ENCODE results near the gene NPIPB2. TPM values are rescaled to one million over a fixed set of nuclear protein-coding genes. Genes with fewer than 3 reads are reported as not detected.

NPIPB2 gene
- total RNA-seq, 1 experiment from 2014 or later = 10.3 TPM

GRCh38 chr16:11949527-11949926 lies 7.7 kb upstream of the NPIPB2 start:
- Histone ChIP-seq H3K9me3 (ENCODE audit: control insufficient read depth, insufficient read depth, low read depth, low read length) (no peaks in the 10 kb centered on the region), H3K27ac (ENCODE audit: low read length) (no peak overlapping the region), H3K4me3 (ENCODE audit: low read depth in 2 of 2, low read length in 2 of 2) (no peak overlapping the region), H3K36me3 (ENCODE audit: control insufficient read depth, insufficient read depth, low read length) (no peaks in the 10 kb centered on the region), H3K4me1 (ENCODE audit: control insufficient read depth, insufficient read depth, low read length) (0 out of 2 replicates have a peak, but pooled peaks cover 3% of the 10 kb centered on the region), H3K27me3 (ENCODE audit: control insufficient read depth, insufficient read depth, low read length) (no peaks in the 10 kb centered on the region)
- DNase-seq (ENCODE audit: low read depth, low spot score) (peak; percentile 38), ATAC-seq (peak; percentile 95)
- POLR2A ChIA-PET = no interaction called here
- no TSS peak for BruUV-seq (replicated peaks)
- intact Hi-C loops (cut with micrococcal nuclease; ENCODE audit: unreplicated experiment) = loop anchor here (5.0 kb wide), 1 partner anchor 118 kb away; no protein-coding TSS in a partner anchor
- CTCF ChIA-PET = interaction anchor here (0.7 to 1.9 kb wide), 2 partner anchors 109 to 118 kb away, joined by 6 to 18 read pairs; no protein-coding TSS in a partner anchor
- in situ Hi-C loops (cut with HindIII; ENCODE audit: low pct_unique_long_range_greater_than_20kb, low sequenced_read_pairs) = no loop called here
- no peak for TF ChIP-seq REST (IDR thresholded peaks at IDR 0.05; ENCODE audit: insufficient read depth in 1 of 2, low read depth in 2 of 2, low read length in 1 of 2)
- TF ChIP-seq, protein P1, sequence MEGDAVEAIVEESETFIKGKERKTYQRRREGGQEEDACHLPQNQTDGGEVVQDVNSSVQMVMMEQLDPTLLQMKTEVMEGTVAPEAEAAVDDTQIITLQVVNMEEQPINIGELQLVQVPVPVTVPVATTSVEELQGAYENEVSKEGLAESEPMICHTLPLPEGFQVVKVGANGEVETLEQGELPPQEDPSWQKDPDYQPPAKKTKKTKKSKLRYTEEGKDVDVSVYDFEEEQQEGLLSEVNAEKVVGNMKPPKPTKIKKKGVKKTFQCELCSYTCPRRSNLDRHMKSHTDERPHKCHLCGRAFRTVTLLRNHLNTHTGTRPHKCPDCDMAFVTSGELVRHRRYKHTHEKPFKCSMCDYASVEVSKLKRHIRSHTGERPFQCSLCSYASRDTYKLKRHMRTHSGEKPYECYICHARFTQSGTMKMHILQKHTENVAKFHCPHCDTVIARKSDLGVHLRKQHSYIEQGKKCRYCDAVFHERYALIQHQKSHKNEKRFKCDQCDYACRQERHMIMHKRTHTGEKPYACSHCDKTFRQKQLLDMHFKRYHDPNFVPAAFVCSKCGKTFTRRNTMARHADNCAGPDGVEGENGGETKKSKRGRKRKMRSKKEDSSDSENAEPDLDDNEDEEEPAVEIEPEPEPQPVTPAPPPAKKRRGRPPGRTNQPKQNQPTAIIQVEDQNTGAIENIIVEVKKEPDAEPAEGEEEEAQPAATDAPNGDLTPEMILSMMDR (IDR thresholded peaks at IDR 0.05) = peak; percentile 79

DNA sequence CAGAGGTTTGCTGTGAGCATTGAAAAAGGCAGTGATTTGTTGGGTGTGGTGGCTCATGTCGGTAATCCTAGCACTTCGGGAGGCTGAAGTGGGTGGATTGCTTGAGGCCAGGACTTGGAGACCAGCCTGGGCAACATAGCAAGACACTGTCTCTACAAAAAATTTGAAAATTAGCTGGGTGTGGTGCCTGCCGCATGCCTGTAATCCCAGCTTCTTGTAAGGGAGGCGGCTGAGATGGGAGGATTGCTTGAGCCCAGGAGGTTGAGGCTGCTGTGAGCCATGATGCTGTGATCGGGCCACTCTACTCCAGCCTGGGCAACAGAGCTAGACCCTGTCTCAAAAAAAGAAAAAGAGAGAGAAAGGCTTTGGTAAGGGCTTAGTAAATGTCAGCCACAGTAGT lies 7.0 kb upstream of the NPIPB2 start:
- DNase-seq (ENCODE audit: low read depth, low spot score) (no peak), ATAC-seq (no peak)
- ChIA-PET CTCF (interaction anchor here (0.7 to 1.9 kb wide), 3 partner anchors 43 to 119 kb away, joined by 5 to 18 read pairs (median 6); no protein-coding TSS in a partner anchor), POLR2A (no interaction called here)
- Histone ChIP-seq H3K4me1 (ENCODE audit: control insufficient read depth, insufficient read depth, low read length) (0 out of 2 replicates have a peak, but pooled peaks cover 3% of the 10 kb centered on the region), H3K36me3 (ENCODE audit: control insufficient read depth, insufficient read depth, low read length) (no peaks in the 10 kb centered on the region), H3K4me3 (ENCODE audit: low read depth in 2 of 2, low read length in 2 of 2) (no peak overlapping the region), H3K27ac (ENCODE audit: low read length) (no peak overlapping the region), H3K27me3 (ENCODE audit: control insufficient read depth, insufficient read depth, low read length) (no peaks in the 10 kb centered on the region), H3K9me3 (ENCODE audit: control insufficient read depth, insufficient read depth, low read depth, low read length) (no peaks in the 10 kb centered on the region)
- TF ChIP-seq, protein P1 (IDR thresholded peaks at IDR 0.05) = no peak
- TF ChIP-seq REST (IDR thresholded peaks at IDR 0.05; ENCODE audit: insufficient read depth in 1 of 2, low read depth in 2 of 2, low read length in 1 of 2) (no peak), TCF7L2 (IDR thresholded peaks at IDR 0.05; ENCODE audit: low read depth, low read length) (no peak), POLR2AphosphoS5 (IDR thresholded peaks at IDR 0.05; ENCODE audit: low read depth, low read length) (no peak), SIN3A (IDR thresholded peaks at IDR 0.05; ENCODE audit: borderline replicate concordance, insufficient read depth, low read depth, low read length) (no peak)
- BruUV-seq (replicated peaks) = no TSS peak
- intact Hi-C loops (cut with micrococcal nuclease; ENCODE audit: unreplicated experiment) (loop anchor here (5.0 kb wide), 1 partner anchor 118 kb away; no protein-coding TSS in a partner anchor), in situ Hi-C loops (cut with HindIII; ENCODE audit: low pct_unique_long_range_greater_than_20kb, low sequenced_read_pairs) (no loop called here)

Data from Panc1 (cell line).